Measurements from ENCODE around the gene GJD3. TPM values are rescaled to one million over a fixed set of nuclear protein-coding genes. Genes with fewer than 3 reads are reported as not detected.

GJD3 gene
- total and polyA plus RNA-seq, 2 donors (not counting 3 experiments of a cell fraction or from before 2014, with no cell fraction given) = 0.10 to 0.40 TPM

- no peak for DNase-seq (ENCODE audit: low read depth, low spot score)
- Histone ChIP-seq H3K4me3 (replicated peaks in 1 of 3; ENCODE audit: insufficient read depth in 1 of 3, low read depth in 1 of 3, low read length in 3 of 3) (no peak overlapping the region), H3K27me3 (ENCODE audit: control insufficient read depth in 2 of 2, insufficient read depth in 2 of 2, low read length in 2 of 2) (no peaks in the 10 kb centered on the region), H2AFZ (ENCODE audit: low read depth, low read length) (no peak overlapping the region), H3K9me1 (replicated peaks; ENCODE audit: control insufficient read depth, extremely low read depth, insufficient read depth, low read length) (no peaks in the 10 kb centered on the region), H3K79me2 (ENCODE audit: control insufficient read depth, insufficient read depth, low read length) (peaks cover 70% of the 10 kb centered on the region), H3K36me3 (ENCODE audit: control insufficient read depth in 2 of 2, extremely low read depth in 1 of 2, insufficient read depth in 2 of 2, low read length in 2 of 2) (peaks cover 0 to 3% of the 10 kb centered on the region in 2 experiments), H3K4me1 (ENCODE audit: control insufficient read depth, extremely low read depth, insufficient read depth, low read length) (peaks cover 65% of the 10 kb centered on the region), H3K27ac (ENCODE audit: insufficient read depth, low read depth, low read length) (no peak overlapping the region), H3K9ac (replicated peaks; ENCODE audit: extremely low read depth, insufficient read depth, low read length) (no peak overlapping the region), H3K4me2 (ENCODE audit: insufficient read depth, low read length) (no peak overlapping the region), H3K9me3 (replicated peaks; ENCODE audit: control insufficient read depth, insufficient read depth, low read length) (no peaks in the 10 kb centered on the region), H4K20me1 (replicated peaks; ENCODE audit: control insufficient read depth, extremely low read depth, insufficient read depth, low read length) (no peaks in the 10 kb centered on the region)
- POLR2A ChIA-PET = no interaction called here
- dilution Hi-C loops (cut with MboI; ENCODE audit: extremely low pct_ligation_motif_present, low sequenced_read_pairs) (no loop called here), intact Hi-C loops (cut with micrococcal nuclease) (no loop called here)
- no peak for FAIRE-seq
- BruUV-seq (replicated peaks) = no TSS peak
- TF ChIP-seq POLR2A (IDR thresholded peaks at IDR 0.05; ENCODE audit: low read depth, low read length) (no peak), POLR2AphosphoS5 (IDR thresholded peaks at IDR 0.05; ENCODE audit: insufficient read depth, low read depth, low read length) (no peak), EZH2 (IDR thresholded peaks at IDR 0.05; ENCODE audit: borderline replicate concordance, low read depth, low read length, severe bottlenecking) (no peak), GATA2 (IDR thresholded peaks at IDR 0.05; ENCODE audit: insufficient read depth, insufficient read length, low read depth, low read length) (no peak), FOS (IDR thresholded peaks at IDR 0.05; ENCODE audit: borderline replicate concordance, insufficient read depth, low read length) (no peak), CTCF (IDR thresholded peaks at IDR 0.05; ENCODE audit: extremely low read depth in 1 of 2, insufficient read depth in 1 of 2, low read depth in 1 of 2, low read length in 2 of 2) (no peak), MYC (IDR thresholded peaks at IDR 0.05; ENCODE audit: low read depth, low read length) (no peak), JUN (IDR thresholded peaks at IDR 0.05; ENCODE audit: borderline replicate concordance, insufficient read depth, insufficient read length, low read depth) (no peak)
- TF ChIP-seq, protein P1, sequence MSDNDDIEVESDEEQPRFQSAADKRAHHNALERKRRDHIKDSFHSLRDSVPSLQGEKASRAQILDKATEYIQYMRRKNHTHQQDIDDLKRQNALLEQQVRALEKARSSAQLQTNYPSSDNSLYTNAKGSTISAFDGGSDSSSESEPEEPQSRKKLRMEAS (IDR thresholded peaks at IDR 0.05; ENCODE audit: insufficient read depth, insufficient read length) = no peak
- CTCF ChIA-PET = interaction anchor here (1.3 to 3.5 kb wide), 3 partner anchors 10 to 31 kb away, joined by 3 to 14 read pairs (median 13); no protein-coding TSS in a partner anchor
These were observed 37.7 kb downstream of the GJD3 start for GRCh38 chr17:40326832-40327199.

Data from endothelial cell of umbilical vein (primary cell).